ENCODE results near the gene ARPP21.
"Not testable (repeated sequence)": the region's sequence is repeated elsewhere in the genome, so short reads cannot be mapped to it uniquely, and the experiment has no call there.

ARPP21 gene

DNA sequence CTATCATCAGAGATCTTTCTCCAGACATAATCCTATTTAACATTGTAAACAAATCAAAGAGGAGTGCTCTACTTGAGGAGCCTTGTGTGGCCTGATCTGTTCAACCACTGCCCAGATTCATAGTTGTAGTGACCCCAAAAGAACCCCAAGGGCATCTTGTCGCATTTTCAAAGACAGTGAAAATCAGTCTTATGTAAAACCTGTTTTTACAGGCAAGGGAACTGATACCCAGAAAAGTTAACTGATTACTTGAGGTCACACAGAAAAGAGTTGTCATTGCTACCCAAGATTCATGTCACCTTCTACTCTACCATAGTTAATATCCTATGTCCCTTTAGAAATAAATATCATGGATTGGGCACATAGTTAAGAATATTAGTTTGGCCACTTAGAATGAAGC lies 40.5 kb upstream of the ARPP21 start:
- no peak overlapping the region for H3K4me3 ChIP-seq (ENCODE audit: low read depth, low read length)

DNA sequence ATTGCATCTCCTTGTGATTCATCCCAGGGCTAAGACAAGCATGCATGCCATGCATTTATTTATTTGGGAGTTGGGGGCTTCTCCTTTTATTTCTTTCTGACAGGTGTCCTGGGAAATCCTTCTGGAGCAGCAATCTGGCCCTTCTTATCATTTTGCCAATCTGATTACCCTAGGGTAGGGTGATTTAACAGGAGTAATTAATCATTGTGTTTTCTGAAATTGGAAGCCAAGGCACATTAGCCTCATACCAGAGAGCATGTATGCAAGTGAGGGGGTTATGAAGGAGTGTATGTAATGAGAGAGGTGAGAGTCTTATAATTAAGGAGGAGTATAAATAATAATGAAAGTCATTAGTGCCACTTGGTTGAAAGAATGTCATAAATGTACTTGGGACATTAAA lies 37.4 kb upstream of the ARPP21 start:
- no peaks in the 10 kb centered on the region for H3K36me3 ChIP-seq
- H3K9me3 ChIP-seq = no peaks in the 10 kb centered on the region
- H3K4me3 ChIP-seq (ENCODE audit: low read depth, low read length) = no peak overlapping the region
- no peaks in the 10 kb centered on the region for H3K4me1 ChIP-seq
- no peaks in the 10 kb centered on the region for H3K27me3 ChIP-seq
- DNase-seq = no peak
- TF ChIP-seq, protein P1, sequence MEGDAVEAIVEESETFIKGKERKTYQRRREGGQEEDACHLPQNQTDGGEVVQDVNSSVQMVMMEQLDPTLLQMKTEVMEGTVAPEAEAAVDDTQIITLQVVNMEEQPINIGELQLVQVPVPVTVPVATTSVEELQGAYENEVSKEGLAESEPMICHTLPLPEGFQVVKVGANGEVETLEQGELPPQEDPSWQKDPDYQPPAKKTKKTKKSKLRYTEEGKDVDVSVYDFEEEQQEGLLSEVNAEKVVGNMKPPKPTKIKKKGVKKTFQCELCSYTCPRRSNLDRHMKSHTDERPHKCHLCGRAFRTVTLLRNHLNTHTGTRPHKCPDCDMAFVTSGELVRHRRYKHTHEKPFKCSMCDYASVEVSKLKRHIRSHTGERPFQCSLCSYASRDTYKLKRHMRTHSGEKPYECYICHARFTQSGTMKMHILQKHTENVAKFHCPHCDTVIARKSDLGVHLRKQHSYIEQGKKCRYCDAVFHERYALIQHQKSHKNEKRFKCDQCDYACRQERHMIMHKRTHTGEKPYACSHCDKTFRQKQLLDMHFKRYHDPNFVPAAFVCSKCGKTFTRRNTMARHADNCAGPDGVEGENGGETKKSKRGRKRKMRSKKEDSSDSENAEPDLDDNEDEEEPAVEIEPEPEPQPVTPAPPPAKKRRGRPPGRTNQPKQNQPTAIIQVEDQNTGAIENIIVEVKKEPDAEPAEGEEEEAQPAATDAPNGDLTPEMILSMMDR (IDR thresholded peaks at IDR 0.05; ENCODE audit: low read depth, low read length) = no peak

More for the DNA sequence above, 40.5 kb upstream of the ARPP21 start:
- Histone ChIP-seq H3K4me1 (no peaks in the 10 kb centered on the region), H3K36me3 (no peaks in the 10 kb centered on the region), H3K9me3 (no peaks in the 10 kb centered on the region), H3K27me3 (no peaks in the 10 kb centered on the region)
- TF ChIP-seq, protein P1 (IDR thresholded peaks at IDR 0.05; ENCODE audit: low read depth, low read length) = no peak
- DNase-seq = no peak

DNA sequence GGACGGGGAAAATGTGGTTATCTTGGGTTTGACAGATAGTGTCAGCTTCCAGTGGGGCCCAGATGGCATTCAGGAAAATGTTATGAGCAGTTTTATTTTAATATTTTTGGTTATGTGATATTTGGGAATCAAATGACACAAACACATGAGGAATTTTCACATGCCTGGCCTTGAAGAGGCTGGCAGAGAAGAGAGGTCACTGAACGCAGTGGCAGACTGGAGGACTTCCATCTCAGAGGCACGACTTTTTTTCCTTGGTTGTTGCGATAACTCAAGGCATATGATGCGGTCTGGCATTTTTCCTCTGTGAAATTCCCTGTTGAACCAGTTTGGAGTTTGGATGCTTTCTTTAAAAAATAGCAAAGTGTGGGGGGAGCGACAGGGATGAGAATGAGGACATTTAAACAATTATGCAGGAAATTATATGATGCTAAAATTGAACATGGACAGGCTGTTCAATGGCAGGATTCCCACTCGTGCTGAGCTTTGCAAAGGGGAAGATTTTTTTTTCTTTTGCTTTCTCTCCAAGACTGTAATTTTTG lies 36.9 kb upstream of the ARPP21 start:
- no peaks in the 10 kb centered on the region for H3K27me3 ChIP-seq
- no peak for DNase-seq
- TF ChIP-seq, protein P1 (IDR thresholded peaks at IDR 0.05; ENCODE audit: low read depth, low read length) = no peak
- no peaks in the 10 kb centered on the region for H3K36me3 ChIP-seq
- H3K4me1 ChIP-seq = no peaks in the 10 kb centered on the region
- H3K4me3 ChIP-seq (ENCODE audit: low read depth, low read length) = no peak overlapping the region
- no peaks in the 10 kb centered on the region for H3K9me3 ChIP-seq

DNA sequence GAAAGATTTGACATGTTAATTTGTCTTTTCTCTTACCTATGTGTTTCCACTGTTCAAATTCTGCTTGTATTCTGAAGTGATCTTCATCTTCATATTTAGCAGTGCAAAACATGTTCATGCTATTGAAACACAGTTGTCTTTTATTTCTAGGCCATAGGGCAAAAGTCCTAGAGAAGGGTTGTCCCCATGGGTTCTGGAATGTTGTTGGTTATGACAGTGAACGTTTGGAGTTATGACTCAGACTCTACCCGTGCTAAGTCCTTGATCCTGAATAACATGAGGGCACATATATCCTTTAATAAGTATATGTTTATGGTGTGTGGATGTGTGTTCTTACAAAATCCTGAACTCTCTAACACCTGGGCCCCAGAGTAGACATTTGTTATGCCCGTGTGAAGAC lies 23.0 kb upstream of the ARPP21 start:
- no peak for DNase-seq
- Histone ChIP-seq H3K27me3 (no peaks in the 10 kb centered on the region), H3K4me3 (ENCODE audit: low read depth, low read length) (no peak overlapping the region), H3K9me3 (no peaks in the 10 kb centered on the region), H3K4me1 (no peaks in the 10 kb centered on the region), H3K36me3 (no peaks in the 10 kb centered on the region)
- TF ChIP-seq, protein P1 (IDR thresholded peaks at IDR 0.05; ENCODE audit: low read depth, low read length) = no peak

DNA sequence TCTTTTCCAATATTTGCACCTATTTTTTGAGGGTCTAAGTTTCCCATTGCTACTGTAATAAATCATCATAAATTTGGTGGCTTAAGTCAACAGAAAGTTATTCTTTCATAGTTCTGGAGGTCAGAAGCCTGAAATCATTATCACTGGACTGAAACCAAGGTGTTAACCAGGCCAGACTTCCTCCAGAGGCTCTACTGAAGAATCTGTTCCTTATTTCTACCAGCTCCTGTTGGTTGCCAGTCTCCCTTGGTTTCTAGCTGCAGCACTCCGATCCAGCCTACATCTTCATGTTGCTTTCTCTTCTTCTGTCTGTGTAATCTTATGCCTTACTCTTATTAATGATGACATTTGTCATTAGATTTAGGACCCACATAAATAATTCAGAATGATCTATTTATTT lies 22.0 kb upstream of the ARPP21 start:
- Histone ChIP-seq H3K9me3 (no peaks in the 10 kb centered on the region), H3K36me3 (no peaks in the 10 kb centered on the region), H3K4me1 (no peaks in the 10 kb centered on the region), H3K4me3 (ENCODE audit: low read depth, low read length) (no peak overlapping the region), H3K27me3 (no peaks in the 10 kb centered on the region)
- DNase-seq = no peak
- TF ChIP-seq, protein P1 (IDR thresholded peaks at IDR 0.05; ENCODE audit: low read depth, low read length) = no peak

DNA sequence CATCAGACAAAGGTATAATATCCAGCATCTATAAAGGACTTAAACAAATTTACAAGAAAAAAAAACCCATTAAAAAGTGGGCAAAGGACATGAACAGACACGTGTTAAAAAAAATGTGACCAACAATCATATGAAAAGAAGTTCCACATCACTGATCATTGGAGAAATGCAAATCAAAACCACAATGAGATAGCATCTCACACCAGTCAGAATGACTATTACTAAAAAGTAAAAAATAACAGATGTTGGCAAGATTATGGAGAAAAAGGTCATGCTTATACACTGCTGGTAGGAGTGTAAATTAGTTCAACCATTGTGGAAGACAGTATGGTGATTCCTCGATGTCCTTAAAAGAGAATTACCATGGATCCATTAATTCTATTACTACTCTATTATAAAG lies 19.1 kb upstream of the ARPP21 start:
- not testable (repeated sequence) for DNase-seq; H3K4me3 ChIP-seq (ENCODE audit: low read depth, low read length); H3K4me1 ChIP-seq; H3K9me3 ChIP-seq; H3K36me3 ChIP-seq; H3K27me3 ChIP-seq

DNA sequence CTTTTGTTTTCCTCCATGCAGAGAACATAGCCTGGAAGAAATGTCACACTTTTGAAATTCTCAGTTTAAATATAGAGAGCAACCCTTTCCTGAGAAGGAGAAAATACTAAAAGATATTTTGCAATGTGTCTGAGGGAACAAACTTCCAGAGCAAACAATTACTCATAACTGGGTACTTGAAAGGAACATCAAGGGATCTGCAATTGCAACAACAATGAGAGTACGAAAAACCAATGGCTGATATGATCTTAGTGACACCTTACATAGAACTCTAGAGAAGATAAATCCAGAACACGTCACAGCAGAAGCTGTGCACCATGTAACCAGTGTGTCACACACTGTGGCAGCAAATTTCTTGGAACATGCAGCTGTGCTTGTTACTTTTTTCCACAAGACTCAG lies 14.6 kb upstream of the ARPP21 start:
- Histone ChIP-seq H3K9me3 (no peaks in the 10 kb centered on the region), H3K36me3 (no peaks in the 10 kb centered on the region), H3K4me3 (ENCODE audit: low read depth, low read length) (no peak overlapping the region)

More for the DNA sequence above, 14.6 kb upstream of the ARPP21 start:
- Histone ChIP-seq H3K27me3 (no peaks in the 10 kb centered on the region), H3K4me1 (no peaks in the 10 kb centered on the region)
- TF ChIP-seq, protein P1 (IDR thresholded peaks at IDR 0.05; ENCODE audit: low read depth, low read length) = no peak
- no peak for DNase-seq
